H1 (cell line): Measurements from ENCODE around the gene TET1. TPM values are rescaled to one million over a fixed set of nuclear protein-coding genes. Genes with fewer than 3 reads are reported as not detected.

Experiments
- CTCF ChIA-PET: fragments of 300-600 bp; sonication (Branson Sonifier 250); formaldehyde crosslinking; loops from one replicate; lab custom pipeline; 2021; ENCODE audit not compliant: partially characterized antibody; lab: Charles Lee
- POLR2A ChIA-PET: fragments of 300-600 bp; sonication (Branson Sonifier 250); formaldehyde crosslinking; loops from one replicate; lab custom pipeline; 2021; ENCODE audit warnings: inconsistent platforms; ENCODE audit not compliant: partially characterized antibody; lab: Charles Lee
- DNase-seq, 2 experiments: peaks; one replicate each; pipeline versions ENCODE4 v3.0.0 to v3.0.0-alpha.2; 2010 to 2022; ENCODE audit warnings: low spot score in 2 of 2, low read depth in 1 of 2, mixed read lengths in 1 of 2
- FAIRE-seq: peaks from 2 replicates; lab custom pipeline; 2011; peaks lifted over from hg19 to GRCh38; lab: Jason Lieb, UNC
- H2AFZ ChIP-seq: 2 replicates; pipeline ENCODE4 v1.8.1; 2012; ENCODE audit warnings: low read length, inconsistent platforms
- H2AK5ac ChIP-seq: 2 replicates; pipeline ENCODE4 v1.6.1; 2013; ENCODE audit warnings: low read depth, low read length
- H2BK120ac ChIP-seq: replicated peaks from 2 replicates; pipeline ENCODE3; 2013; ENCODE audit warnings: low read depth, low read length, inconsistent platforms
- H2BK12ac ChIP-seq: 2 replicates; pipeline ENCODE4 v1.6.1; 2013; ENCODE audit warnings: low read depth, low read length
- H2BK15ac ChIP-seq: 2 replicates; pipeline ENCODE4 v1.6.1; 2013; ENCODE audit warnings: low read length
- H2BK20ac ChIP-seq: 2 replicates; pipeline ENCODE4 v1.6.1; 2013; ENCODE audit warnings: low read length
- H2BK5ac ChIP-seq: 2 replicates; pipeline ENCODE4 v1.6.1; 2013; ENCODE audit warnings: low read depth, low read length
- H3K14ac ChIP-seq: 2 replicates; pipeline ENCODE4 v1.6.1; 2013; ENCODE audit warnings: inconsistent platforms; ENCODE audit not compliant: insufficient read length
- H3K18ac ChIP-seq: 2 replicates; pipeline ENCODE4 v1.6.1; 2013; ENCODE audit warnings: low read length; ENCODE audit errors: extremely low read depth
- H3K23ac ChIP-seq: 2 replicates; pipeline ENCODE4 v1.6.1; 2013; ENCODE audit warnings: inconsistent platforms; ENCODE audit not compliant: insufficient read length
- H3K23me2 ChIP-seq: 2 replicates; pipeline ENCODE4 v1.6.1; 2013; ENCODE audit warnings: low read depth, low read length
- H3K27ac ChIP-seq: 2 replicates; pipeline ENCODE4 v1.6.1; 2011; ENCODE audit warnings: low read depth, low read length, inconsistent platforms
- H3K27me3 ChIP-seq, 4 experiments: replicated peaks in 1 of 4; 1 replicate in 1 of 4; 2 replicates in 3 of 4; pipeline versions ENCODE4 v1.6.1 to v1.8.1; 2011 to 2013; ENCODE audit warnings: low read length in 3 of 4, mild to moderate bottlenecking in 3 of 4, inconsistent platforms in 2 of 4, mixed read lengths in 2 of 4, moderate library complexity in 1 of 4; ENCODE audit not compliant: control insufficient read depth in 3 of 4, insufficient read depth in 3 of 4; ENCODE audit errors: extremely low read depth in 1 of 4
- H3K36me3 ChIP-seq, 4 experiments: 2 replicates each; pipeline versions ENCODE4 v1.6.1 to v1.8.1; 2011 to 2013; ENCODE audit warnings: mild to moderate bottlenecking in 4 of 4, low read length in 3 of 4, moderate library complexity in 2 of 4, control low read depth in 1 of 4, inconsistent platforms in 1 of 4; ENCODE audit not compliant: insufficient read depth in 4 of 4, control insufficient read depth in 2 of 4
- H3K4ac ChIP-seq: replicated peaks from 2 replicates; pipeline ENCODE3; 2013; ENCODE audit warnings: low read length, low read depth, mixed read lengths, inconsistent platforms; ENCODE audit not compliant: insufficient read length
- H3K4me1 ChIP-seq, 4 experiments: replicated peaks in 1 of 4; 1 replicate in 1 of 4; 2 replicates in 3 of 4; pipeline versions ENCODE4 v1.6.1 to v1.8.1; 2011 to 2013; ENCODE audit warnings: low read length in 3 of 4, inconsistent platforms in 2 of 4, mixed read lengths in 1 of 4; ENCODE audit not compliant: insufficient read depth in 4 of 4, control insufficient read depth in 3 of 4
- H3K4me2 ChIP-seq, 2 experiments: 2 replicates each; pipeline versions ENCODE4 v1.6.1 to v1.8.1; 2011 to 2013; ENCODE audit warnings: low read depth in 2 of 2, low read length in 2 of 2, control low read depth in 1 of 2, inconsistent platforms in 1 of 2, mild to moderate bottlenecking in 1 of 2; ENCODE audit not compliant: insufficient read depth in 1 of 2
- H3K4me3 ChIP-seq, 4 experiments: fragments of 200-600, 300-600 bp in 1 of 4; sonication (generic), shearing (Covaris generic), sonication (Bioruptor Twin) in 1 of 4; 2 replicates each; pipeline versions ENCODE4 v1.5.1 to v1.8.1; 2011 to 2016; ENCODE audit warnings: low read length in 4 of 4, low read depth in 3 of 4, control low read depth in 2 of 4, inconsistent platforms in 2 of 4, mild to moderate bottlenecking in 2 of 4, mixed read lengths in 1 of 4, moderate library complexity in 1 of 4; ENCODE audit not compliant: insufficient read depth in 2 of 4; ENCODE audit errors: extremely low read depth in 1 of 4
- H3K56ac ChIP-seq: replicated peaks from 2 replicates; pipeline ENCODE3; 2013; ENCODE audit warnings: low read depth, mild to moderate bottlenecking, mixed read lengths, low read length, inconsistent platforms; ENCODE audit not compliant: insufficient read length
- H3K79me1 ChIP-seq: 2 replicates; pipeline ENCODE4 v1.6.1; 2013; ENCODE audit warnings: low read depth, low read length, control low read depth
- H3K79me2 ChIP-seq, 2 experiments: 2 replicates each; pipeline versions ENCODE4 v1.6.1 to v1.8.1; 2012 to 2013; ENCODE audit warnings: low read length in 2 of 2, mild to moderate bottlenecking in 2 of 2, inconsistent platforms in 1 of 2; ENCODE audit not compliant: insufficient read depth in 2 of 2, control insufficient read depth in 1 of 2
- H3K9ac ChIP-seq, 4 experiments: replicated peaks in 1 of 4; 1 replicate in 1 of 4; 2 replicates in 3 of 4; pipeline versions ENCODE4 v1.6.1 to v1.8.1; 2011 to 2013; ENCODE audit warnings: low read depth in 3 of 4, low read length in 3 of 4, control low read depth in 2 of 4, mild to moderate bottlenecking in 2 of 4, moderate library complexity in 2 of 4, inconsistent platforms in 1 of 4; ENCODE audit errors: extremely low read depth in 1 of 4
- H3K9me3 ChIP-seq, 2 experiments: 2 replicates each; pipeline versions ENCODE4 v1.6.1 to v1.8.1; 2012 to 2013; ENCODE audit warnings: mild to moderate bottlenecking in 2 of 2, moderate library complexity in 2 of 2, control low read depth in 1 of 2, inconsistent platforms in 1 of 2, low read depth in 1 of 2, low read length in 1 of 2, mixed read lengths in 1 of 2; ENCODE audit not compliant: insufficient read depth in 2 of 2
- H4K20me1 ChIP-seq, 2 experiments: replicated peaks in 1 of 2; 2 replicates each; pipeline versions ENCODE3 to v1.8.1; 2011 to 2013; ENCODE audit warnings: inconsistent platforms in 2 of 2, low read length in 2 of 2, mild to moderate bottlenecking in 1 of 2; ENCODE audit not compliant: insufficient read depth in 2 of 2, control insufficient read depth in 1 of 2
- H4K5ac ChIP-seq: 2 replicates; pipeline ENCODE4 v1.6.1; 2013; ENCODE audit warnings: low read length, low read depth, mixed read lengths, inconsistent platforms; ENCODE audit not compliant: insufficient read length
- H4K8ac ChIP-seq: 2 replicates; pipeline ENCODE4 v1.8.0; 2013; ENCODE audit warnings: mild to moderate bottlenecking, moderate library complexity, low read length, inconsistent platforms; ENCODE audit not compliant: insufficient read depth; ENCODE audit errors: extremely low read depth
- H4K91ac ChIP-seq: replicated peaks from 2 replicates; pipeline ENCODE3; 2013; ENCODE audit warnings: low read length, mixed read lengths, inconsistent platforms; ENCODE audit not compliant: insufficient read length
- WGBS, 2 experiments: shearing (Covaris generic) in 1 of 2; methylation state at CpG; one replicate each; pipeline versions ENCODE4 v1.1.6 to v1.1.7; 2013 to 2015; ENCODE audit warnings: low lambda C conversion rate in 2 of 2, mixed read lengths in 2 of 2, inconsistent platforms in 1 of 2, low coverage in 1 of 2, missing lambda C conversion rate in 1 of 2; ENCODE audit not compliant: insufficient replicate concordance in 2 of 2, insufficient coverage in 1 of 2, insufficient read length in 1 of 2; ENCODE audit errors: extremely low coverage in 1 of 2, missing lambda C conversion rate in 1 of 2; 5-methylcytosine and 5-hydroxymethylcytosine counted together
- polyA plus RNA-seq, 7 experiments: library from polyadenylated mRNA; depleted of rRNA in 3 of 7; stranded (reverse) in 5 of 7; unstranded in 2 of 7; fragments of >200 nt in 5 of 7; fragments of 200-250 nt in 2 of 7; gene quantifications; 1 replicate in 5 of 7; 2 replicates in 1 of 7; 4 replicates in 1 of 7; pipeline versions ENCODE4 v1.2.1 to v1.2.3, GENCODE V29; 2011 to 2013; ENCODE audit warnings: missing spikeins in 2 of 7, mixed read lengths in 2 of 7
- total RNA-seq: library from RNA; stranded (reverse); fragmentation: NEBNext Ultra II Directional; extraction: Animal tissue kit (Norgen Biotek cat#: 25700); gene quantifications from 2 replicates; pipeline ENCODE4 v1.2.1, GENCODE V29; 2021

The TET1 gene
- total and polyA plus RNA-seq, 2 of the 8 experiments (the other 6 are each of a cell fraction or from before 2014, with no cell fraction given): 15.2 to 69.3 TPM

- H3K23ac ChIP-seq: no peak overlapping the region
- DNase-seq (no peak), FAIRE-seq (peak; percentile 60)
- H3K18ac ChIP-seq: no peak overlapping the region
- no peak overlapping the region for H3K4ac ChIP-seq
- no peak overlapping the region for H3K4me3 ChIP-seq
- no peaks in the 10 kb centered on the region for H3K23me2 ChIP-seq
- WGBS, 2 experiments: 90% methylated on average over 1 of the region's 1 CpG; no CpG with 5 or more reads in 1 of the 2 experiments
- H3K36me3 ChIP-seq: peaks cover 4 to 14% (median 8%) of the 10 kb centered on the region in 4 experiments; a peak in 7 of 8 replicates
- POLR2A ChIA-PET: interaction anchor here (1.2 to 2.3 kb wide), 3 partner anchors 13 to 168 kb away, joined by 4 to 11 read pairs (median 4); partner anchors contain the start of gene CCAR1
- H4K91ac ChIP-seq: no peak overlapping the region
- no peak overlapping the region for H2AK5ac ChIP-seq
- no peak overlapping the region for H2BK15ac ChIP-seq
- no peak overlapping the region for H2BK12ac ChIP-seq
- H3K79me2 ChIP-seq: no peaks in the 10 kb centered on the region
- no peak overlapping the region for H3K9ac ChIP-seq
- no peak overlapping the region for H2BK5ac ChIP-seq
- H4K20me1 ChIP-seq: no peaks in the 10 kb centered on the region
- no peaks in the 10 kb centered on the region for H3K27me3 ChIP-seq
- H3K9me3 ChIP-seq: no peaks in the 10 kb centered on the region
- H3K4me2 ChIP-seq: no peak overlapping the region
- H3K14ac ChIP-seq: no peak overlapping the region
- H2BK120ac ChIP-seq: no peak overlapping the region
- H4K8ac ChIP-seq: no peak overlapping the region
- H3K4me1 ChIP-seq: no peaks in the 10 kb centered on the region
- 0 out of 2 replicates have a peak, but pooled peaks cover under 1% of the 10 kb centered on the region for H3K79me1 ChIP-seq
- no peak overlapping the region for H3K56ac ChIP-seq
- H3K27ac ChIP-seq: no peak overlapping the region
- CTCF ChIA-PET: interaction anchor here (0.8 kb wide), 1 partner anchor 11 kb away, joined by 3 read pairs; no protein-coding TSS in a partner anchor
- no peak overlapping the region for H2BK20ac ChIP-seq
- H4K5ac ChIP-seq: no peak overlapping the region
- H2AFZ ChIP-seq: no peak overlapping the region
Measured at GRCh38 chr10:68696018-68696417, 135.9 kb downstream of the TET1 start.
